Measurements from ENCODE around the gene ARID3B.
A peak's percentile ranks its signal among the peaks of the same experiment; 100 is the strongest.
"Not testable (repeated sequence)": the region's sequence is repeated elsewhere in the genome, so short reads cannot be mapped to it uniquely, and the experiment has no call there.

Gene ARID3B

GRCh38 chr15:74540761-74541493 is at the start of gene ARID3B:
Gene ARID3B, plus strand, starts transcription at chr15:74541220. Its CDS starts 2,717 bp downstream, at chr15:74543937.
- DNase-seq: peak; percentile 95

GRCh38 chr15:74496648-74497047 is 44.4 kb upstream of the ARID3B start:
- no peak for DNase-seq

GRCh38 chr15:74497584-74497983 is 43.4 kb upstream of the ARID3B start:
- DNase-seq: no peak

- no peak for DNase-seq
These were observed 41.7 kb upstream of the ARID3B start for GRCh38 chr15:74499366-74499765.

- DNase-seq: no peak
These were observed 40.6 kb upstream of the ARID3B start for GRCh38 chr15:74500401-74500800.

- DNase-seq: no peak
These were observed 38.7 kb upstream of the ARID3B start for GRCh38 chr15:74502301-74502700.

- no peak for DNase-seq
These were observed 36.6 kb upstream of the ARID3B start for GRCh38 chr15:74504418-74504817.

- no peak for DNase-seq
These were observed 36.2 kb upstream of the ARID3B start for GRCh38 chr15:74504836-74505235.

- no peak for DNase-seq
These were observed 35.0 kb upstream of the ARID3B start for GRCh38 chr15:74505837-74506514.

- no peak for DNase-seq
These were observed 34.5 kb upstream of the ARID3B start for GRCh38 chr15:74506515-74506840.

GRCh38 chr15:74511583-74511982 is 29.4 kb upstream of the ARID3B start:
- DNase-seq: no peak

- not testable (repeated sequence) for DNase-seq
These were observed 27.0 kb upstream of the ARID3B start for GRCh38 chr15:74514059-74514458.

- DNase-seq: no peak
These were observed 23.9 kb upstream of the ARID3B start for GRCh38 chr15:74517096-74517495.

- DNase-seq: no peak
These were observed 21.7 kb upstream of the ARID3B start for GRCh38 chr15:74519311-74519710.

GRCh38 chr15:74520407-74520806 is 20.6 kb upstream of the ARID3B start:
- no peak for DNase-seq

- DNase-seq: no peak
These were observed 17.0 kb upstream of the ARID3B start for GRCh38 chr15:74523982-74524381.

GRCh38 chr15:74525309-74525708 is 15.7 kb upstream of the ARID3B start:
- DNase-seq: no peak

- DNase-seq: no peak
These were observed 15.1 kb upstream of the ARID3B start for GRCh38 chr15:74525945-74526344.

- no peak for DNase-seq
These were observed 12.1 kb upstream of the ARID3B start for GRCh38 chr15:74528876-74529275.

- DNase-seq: no peak
These were observed 11.1 kb upstream of the ARID3B start for GRCh38 chr15:74529921-74530320.

GRCh38 chr15:74530771-74531143 is 10.3 kb upstream of the ARID3B start:
- no peak for DNase-seq

GRCh38 chr15:74531144-74531811 is 9.7 kb upstream of the ARID3B start:
- no peak for DNase-seq

GRCh38 chr15:74535388-74536084 is 5.5 kb upstream of the ARID3B start:
- no peak for DNase-seq

- no peak for DNase-seq
These were observed 3.3 kb upstream of the ARID3B start for GRCh38 chr15:74537736-74538135.
